SIG-M5 treated with dmso at 0.1 percent for 504 hours (cell line): ENCODE results near the gene PLA2R1.

Experiments
- DNase-seq: peaks from one replicate; lab custom pipeline; 2025; ENCODE audit not compliant: unreplicated experiment; lab: John Stamatoyannopoulos, UW

Gene PLA2R1

GRCh38 chr2:160062292-160063005 lies at the start of gene PLA2R1:
Gene PLA2R1, minus strand, starts transcription at chr2:160062615. Its CDS starts 212 bp downstream, at chr2:160062403.
- DNase-seq, result no peak

GRCh38 chr2:160110674-160111239 lies 48.3 kb upstream of the PLA2R1 start:
- DNase-seq, result no peak

GRCh38 chr2:160109939-160110673 lies 47.7 kb upstream of the PLA2R1 start:
- DNase-seq, result peak; percentile 68

- DNase-seq, result no peak
These were observed 46.8 kb upstream of the PLA2R1 start for GRCh38 chr2:160109243-160109642.

GRCh38 chr2:160108646-160109045 lies 46.2 kb upstream of the PLA2R1 start:
- DNase-seq, result no peak

GRCh38 chr2:160105366-160105765 lies 43.0 kb upstream of the PLA2R1 start:
- DNase-seq, result no peak

- DNase-seq, result no peak
These were observed 41.7 kb upstream of the PLA2R1 start for GRCh38 chr2:160104115-160104514.

- no peak for DNase-seq
These were observed 34.9 kb upstream of the PLA2R1 start for GRCh38 chr2:160097326-160097725.

GRCh38 chr2:160096409-160096808 lies 34.0 kb upstream of the PLA2R1 start:
- peak; percentile 41 for DNase-seq

- DNase-seq, result no peak
These were observed 30.0 kb upstream of the PLA2R1 start for GRCh38 chr2:160092445-160092844.

GRCh38 chr2:160091381-160091780 lies 29.0 kb upstream of the PLA2R1 start:
- DNase-seq, result no peak

- DNase-seq, result peak; percentile 5
These were observed 25.7 kb upstream of the PLA2R1 start for GRCh38 chr2:160087854-160088745.

- no peak for DNase-seq
These were observed 23.2 kb upstream of the PLA2R1 start for GRCh38 chr2:160085662-160086061.

GRCh38 chr2:160077912-160078810 lies 15.7 kb upstream of the PLA2R1 start:
- no peak for DNase-seq

- DNase-seq, result no peak
These were observed 14.5 kb upstream of the PLA2R1 start for GRCh38 chr2:160076914-160077313.

GRCh38 chr2:160076241-160076640 lies 13.8 kb upstream of the PLA2R1 start:
- DNase-seq, result no peak

- no peak for DNase-seq
These were observed 12.8 kb upstream of the PLA2R1 start for GRCh38 chr2:160075171-160075570.

- DNase-seq, result no peak
These were observed 11.0 kb upstream of the PLA2R1 start for GRCh38 chr2:160073284-160073888.

GRCh38 chr2:160068906-160069305 lies 6.5 kb upstream of the PLA2R1 start:
- DNase-seq, result no peak

GRCh38 chr2:160064916-160065315 lies 2.5 kb upstream of the PLA2R1 start:
- DNase-seq, result no peak
